Kidney epithelial cell (primary cell): ENCODE measurements around the gene RIBC2. TPM values are rescaled to one million over a fixed set of nuclear protein-coding genes. Genes with fewer than 3 reads are reported as not detected.

Source experiments
- DNase-seq: peaks from one replicate; pipeline ENCODE4 v3.0.0-alpha.2; 2010; ENCODE audit warnings: low read depth
- H3K27me3 ChIP-seq: 2 replicates; pipeline ENCODE4 v1.6.0; 2011; ENCODE audit warnings: low read length; ENCODE audit not compliant: control insufficient read depth, insufficient read depth
- H3K36me3 ChIP-seq: 2 replicates; pipeline ENCODE4 v1.5.1; 2011; ENCODE audit warnings: low read length; ENCODE audit not compliant: control insufficient read depth, insufficient read depth
- H3K4me3 ChIP-seq: 2 replicates; pipeline ENCODE4 v1.5.1; 2011; ENCODE audit warnings: low read depth, mild to moderate bottlenecking, control low read depth, low read length
- CTCF ChIP-seq: IDR thresholded peaks from 2 replicates; pipeline ENCODE4 v1.5.1; 2011; ENCODE audit warnings: mild to moderate bottlenecking, moderate library complexity, low read length, control low read depth, inconsistent platforms; ENCODE audit not compliant: insufficient read depth, poor library complexity, severe bottlenecking
- total RNA-seq: library from RNA; depleted of rRNA; stranded (reverse); fragments of >200 nt; gene quantifications from 2 replicates; pipeline ENCODE4 v1.2.3, GENCODE V29; 2015

Gene RIBC2
- total RNA-seq, 1 donor from 2014 or later = 0.13 TPM

GRCh38 chr22:45481661-45482060 lies 68.2 kb downstream of the RIBC2 start:
- Histone ChIP-seq H3K27me3 (peaks cover 4% of the 10 kb centered on the region), H3K4me3 (no peak overlapping the region), H3K36me3 (no peaks in the 10 kb centered on the region)
- no peak for DNase-seq
- TF ChIP-seq CTCF = no peak

Other genes starting within 250 kb of the RIBC2 start
- 58.1 and 63.0 TPM in 2 replicates for gene NUP50, start 249.8 kb upstream of the RIBC2 start, total RNA-seq
- gene KIAA0930, start 172.8 kb upstream of the RIBC2 start, total RNA-seq = 61.1 and 69.7 TPM in 2 replicates
- not detected in 2 replicates for gene UPK3A, start 128.7 kb upstream of the RIBC2 start, total RNA-seq
- gene FAM118A, start 103.8 kb upstream of the RIBC2 start, total RNA-seq = 13.3 and 15.3 TPM in 2 replicates
- 0.08 and 0.14 TPM in 2 replicates for gene SMC1B, start 94 bp upstream of the RIBC2 start, total RNA-seq
- 29.0 and 32.8 TPM in 2 replicates for gene FBLN1, start 89.2 kb downstream of the RIBC2 start, total RNA-seq